ENCODE data around the gene PTPRM.

The PTPRM gene

DNA sequence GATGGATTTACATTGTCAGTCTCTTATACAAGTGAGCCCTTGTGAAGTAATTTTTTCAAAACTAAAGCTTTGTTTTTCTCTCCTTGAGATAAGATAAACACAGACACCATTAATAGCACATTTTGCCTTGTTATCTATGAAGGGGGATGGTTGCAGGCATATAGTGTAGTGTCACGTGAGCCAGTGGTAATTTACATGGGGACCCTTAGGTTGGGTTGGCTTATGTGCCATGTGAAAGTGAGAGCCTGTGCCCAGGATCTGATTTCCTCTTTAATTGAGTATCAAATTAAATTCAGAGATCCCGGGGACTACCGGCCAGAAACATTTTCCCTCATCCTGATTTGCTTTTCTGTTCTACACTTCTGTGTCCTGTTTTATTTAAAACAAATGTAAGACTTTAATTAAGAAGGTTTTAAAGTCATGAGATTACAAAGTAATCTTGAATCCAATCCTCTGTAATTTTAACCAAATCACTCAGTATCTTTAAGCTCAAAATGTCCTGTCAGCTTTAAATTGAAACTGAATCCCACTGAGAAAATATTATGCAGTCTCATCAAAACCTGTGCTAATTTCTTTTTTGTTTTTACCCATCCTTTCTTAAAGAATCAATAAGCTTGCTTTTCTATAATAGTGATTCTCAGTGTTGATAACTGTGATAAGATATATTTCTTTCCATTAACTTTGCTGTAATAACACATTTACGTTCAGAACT is 63.8 kb downstream of the PTPRM start:
- no peak for DNase-seq

- DNase-seq, result no peak
Measured at GRCh38 chr18:7632152-7633098, 65.3 kb downstream of the PTPRM start.

DNA sequence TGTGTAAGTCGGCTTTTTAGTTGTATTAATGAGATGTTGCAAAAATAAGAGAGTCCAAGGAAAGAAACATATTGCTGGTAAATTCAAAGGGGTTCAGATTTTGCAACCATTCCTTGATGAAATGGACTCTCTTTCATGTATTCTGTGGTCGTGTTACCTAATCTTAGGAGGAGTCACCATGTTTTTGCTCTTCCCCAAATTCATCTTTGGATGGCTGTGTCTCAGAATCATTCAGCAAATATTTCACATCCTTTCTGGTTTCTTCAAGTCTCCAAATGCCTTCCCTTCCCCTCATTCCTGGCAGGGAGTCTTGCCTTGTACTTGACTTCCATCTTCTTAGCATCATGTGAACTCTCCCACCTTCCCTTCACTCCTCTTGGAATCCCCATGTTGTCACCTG is 66.1 kb downstream of the PTPRM start:
- no peak for DNase-seq

- no peak for DNase-seq
Measured at GRCh38 chr18:7635948-7636347, 68.8 kb downstream of the PTPRM start.

- DNase-seq, result no peak
Measured at GRCh38 chr18:7637269-7637668, 70.2 kb downstream of the PTPRM start.

DNA sequence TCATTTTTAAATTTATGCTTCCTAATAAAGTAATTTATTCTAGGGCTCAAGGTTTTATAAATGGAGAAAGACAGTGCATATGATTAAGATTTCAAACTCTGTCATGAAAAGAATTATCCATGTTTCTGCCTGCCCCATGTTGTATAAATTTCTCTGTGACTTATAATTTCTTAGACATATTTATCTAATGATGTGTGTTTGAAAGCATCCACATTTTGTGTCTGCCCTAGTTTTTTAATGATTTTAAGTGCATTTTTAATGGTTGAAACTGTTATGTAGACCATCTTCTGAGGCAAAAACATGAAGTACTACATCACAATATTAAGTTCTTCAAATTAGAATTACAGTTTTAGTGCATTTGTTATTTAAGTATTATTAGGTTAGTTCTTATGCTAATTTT is 71.2 kb downstream of the PTPRM start:
- DNase-seq, result no peak

GRCh38 chr18:7641813-7642212 is 74.7 kb downstream of the PTPRM start:
- DNase-seq, result no peak

- no peak for DNase-seq
Measured at GRCh38 chr18:7642331-7642890, 75.3 kb downstream of the PTPRM start.

DNA sequence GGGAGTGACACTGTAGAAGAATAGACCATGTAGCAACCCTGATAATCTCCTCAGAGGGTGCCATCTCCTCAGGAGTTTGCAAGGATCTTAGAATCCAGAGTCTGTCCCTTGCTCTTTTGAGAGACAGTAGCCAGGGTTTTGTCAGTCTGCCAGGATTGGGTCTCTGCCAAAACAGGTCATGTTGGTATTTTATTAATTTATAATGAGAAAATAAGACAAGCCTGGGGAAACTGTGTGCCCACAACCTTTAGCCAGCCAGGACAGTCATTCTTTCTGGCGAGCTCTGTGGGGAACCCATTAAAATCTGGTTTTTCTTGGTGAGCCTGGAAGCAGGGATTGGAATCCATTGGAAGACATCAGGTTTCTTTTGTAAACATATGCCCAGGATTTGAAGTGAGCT is 78.6 kb downstream of the PTPRM start:
- no peak for DNase-seq

DNA sequence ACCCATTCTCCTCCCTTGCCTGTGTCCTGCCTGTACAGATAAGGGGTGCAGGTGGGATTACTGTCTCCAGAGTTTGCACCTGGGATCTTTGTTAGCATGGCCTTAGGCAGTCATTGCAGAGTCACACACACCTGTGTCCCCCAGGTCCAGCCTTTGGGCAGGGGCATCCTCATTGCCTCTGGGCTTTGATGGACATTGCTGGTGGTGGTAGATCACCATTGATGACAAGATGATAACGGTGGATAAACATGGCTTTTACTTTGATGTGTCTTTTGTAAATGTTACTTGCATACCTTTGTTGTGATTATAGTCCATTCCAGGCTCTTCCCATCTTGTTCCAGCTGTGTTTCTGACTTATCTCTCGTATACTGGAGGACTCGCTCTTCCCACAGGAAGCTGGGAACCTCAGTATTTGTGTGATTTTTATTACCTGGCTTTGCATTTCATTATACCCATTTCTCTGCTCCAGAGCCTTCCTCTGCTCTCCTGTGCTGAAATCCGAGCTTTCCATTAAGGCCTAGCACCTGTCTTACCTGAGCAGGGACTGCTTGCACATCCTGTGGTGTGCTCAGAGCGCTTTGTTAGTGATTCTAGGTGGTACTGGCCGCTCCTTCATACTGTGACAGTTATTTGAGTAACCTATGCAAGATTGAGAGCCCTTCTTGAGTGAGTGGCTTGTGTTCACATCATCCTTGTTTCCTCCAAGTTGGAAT is 79.2 kb downstream of the PTPRM start:
- DNase-seq, result no peak

- no peak for DNase-seq
Measured at GRCh38 chr18:7647500-7647899, 80.4 kb downstream of the PTPRM start.

GRCh38 chr18:7657050-7657449 is 89.9 kb downstream of the PTPRM start:
- no peak for DNase-seq

DNA sequence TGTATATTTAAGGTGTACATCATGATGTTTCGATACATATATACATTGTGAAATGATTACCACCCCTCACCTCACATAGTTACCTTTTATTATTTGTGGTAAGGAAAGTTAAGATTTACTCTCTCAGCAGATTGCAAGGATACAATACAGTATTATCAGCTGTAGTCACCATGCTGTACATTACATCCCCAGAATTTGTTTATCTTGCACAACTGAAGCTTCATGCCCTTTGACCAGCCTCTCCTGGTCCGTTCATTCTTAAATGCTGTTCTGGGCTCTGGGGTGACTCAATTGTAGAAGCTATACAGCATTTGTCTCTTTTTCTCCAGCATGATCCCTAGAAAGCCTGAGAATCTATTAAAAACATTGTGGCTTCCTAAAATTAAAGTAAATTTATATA is 90.8 kb downstream of the PTPRM start:
- no peak for DNase-seq

DNA sequence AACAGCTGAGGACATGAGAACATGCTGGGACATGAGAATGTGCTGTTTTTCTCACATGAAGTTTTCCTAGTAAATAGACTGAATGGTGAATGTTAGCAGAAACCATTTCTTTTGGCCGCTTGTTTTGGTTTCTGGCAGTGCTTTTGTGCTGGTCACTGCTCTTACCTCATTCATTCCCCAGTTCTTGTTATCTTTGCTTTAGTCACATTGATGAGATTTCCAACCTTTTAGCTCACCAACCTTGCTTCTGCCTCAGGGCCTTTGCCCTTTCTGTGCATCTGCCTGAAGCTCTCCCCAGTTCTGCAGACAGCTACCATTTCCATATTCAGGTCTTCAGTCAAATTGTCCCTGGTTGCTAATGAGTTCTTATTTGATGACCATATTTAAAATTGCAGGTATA is 91.6 kb downstream of the PTPRM start:
- DNase-seq, result no peak

DNA sequence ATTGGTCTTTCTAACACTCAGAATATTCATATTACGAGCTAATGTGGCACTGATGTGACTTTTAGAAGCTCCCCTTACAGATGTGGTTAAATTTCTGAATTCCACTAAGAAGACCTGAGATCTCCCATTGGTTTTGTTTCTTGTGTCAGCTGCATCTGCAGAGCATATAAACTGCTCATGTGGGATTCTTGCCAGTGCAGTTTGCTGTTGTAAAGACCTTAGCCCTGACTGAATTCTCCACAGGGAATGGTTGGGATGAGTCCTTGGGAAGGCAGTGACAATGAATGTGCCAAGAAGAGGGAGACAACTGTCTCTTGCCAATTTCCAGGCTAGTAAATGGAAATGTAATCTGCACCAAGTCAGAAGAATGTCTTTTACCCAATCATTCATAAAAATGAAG is 94.1 kb downstream of the PTPRM start:
- DNase-seq, result no peak

- DNase-seq, result no peak
Measured at GRCh38 chr18:7662866-7663265, 95.8 kb downstream of the PTPRM start.

DNA sequence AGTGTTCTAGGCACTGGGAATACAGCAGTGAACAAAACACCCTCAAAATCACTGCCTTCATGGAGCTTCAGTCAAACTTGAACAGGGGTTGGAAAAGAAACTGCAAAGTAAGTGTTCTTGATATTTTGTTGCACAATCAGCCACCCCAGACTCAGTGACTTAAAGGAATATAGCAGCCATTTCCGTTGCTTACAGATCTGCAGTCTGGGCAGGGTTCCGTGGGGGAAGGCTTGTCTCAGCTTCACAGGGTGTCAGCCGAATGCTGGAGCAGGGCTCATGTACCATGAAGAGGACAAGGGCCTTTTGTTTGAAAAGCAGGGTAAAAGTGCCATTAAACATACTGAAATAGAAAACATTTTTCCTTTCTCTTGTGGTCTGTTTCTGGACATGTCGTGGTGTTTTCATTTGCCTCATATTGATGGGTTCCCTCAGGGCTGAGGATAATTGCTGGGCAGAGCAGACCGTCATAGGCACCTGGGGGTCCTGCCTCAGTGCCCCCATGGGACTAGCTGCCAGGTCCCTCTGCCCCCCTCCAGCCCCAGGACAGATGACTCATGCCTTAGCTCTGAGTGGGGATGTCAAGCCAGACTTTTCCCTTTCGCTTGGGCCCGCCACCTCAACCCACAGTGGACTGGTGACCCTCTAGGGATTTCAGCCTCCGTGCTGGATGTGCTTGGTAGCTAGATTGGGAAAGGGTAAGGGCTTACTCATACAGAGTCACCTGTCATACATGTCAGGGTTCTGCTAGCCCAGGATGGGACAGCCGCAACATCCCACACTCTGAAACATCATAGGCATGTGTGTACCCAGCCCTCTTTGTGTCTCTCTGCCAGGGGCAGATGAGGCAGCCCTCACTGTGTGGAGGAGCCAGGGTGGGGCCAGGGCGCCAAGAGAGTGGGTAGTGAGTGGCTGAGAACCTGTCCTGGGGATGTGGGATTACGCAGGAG is 96.5 kb downstream of the PTPRM start:
- DNase-seq, result no peak

DNA sequence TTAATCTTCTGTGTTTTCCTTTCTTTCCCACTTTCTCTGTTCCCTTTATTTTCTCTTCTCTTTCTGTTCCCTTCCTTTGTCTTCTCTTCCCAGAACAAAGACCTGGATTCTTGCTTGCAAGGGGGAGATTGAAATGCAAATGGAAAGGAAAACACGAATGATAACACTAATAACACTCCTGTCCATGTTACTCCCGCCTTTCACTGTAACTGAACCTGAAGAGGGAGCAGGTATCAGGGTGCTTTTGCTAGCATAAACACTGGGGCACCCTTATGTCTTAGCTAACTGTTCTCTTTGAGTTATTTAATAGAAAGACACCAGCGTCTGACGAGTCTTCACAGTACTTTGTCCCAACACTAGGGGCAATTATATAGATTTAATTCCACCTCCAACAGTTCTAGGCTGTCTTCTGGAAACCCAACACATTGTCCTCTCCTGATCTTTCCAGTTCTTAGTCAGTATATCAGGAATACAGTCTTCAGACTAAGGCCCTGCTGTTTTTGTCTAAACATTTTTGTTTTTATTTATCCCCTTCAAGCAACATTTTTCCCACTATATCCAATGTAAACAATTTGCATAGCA is 99.2 kb downstream of the PTPRM start:
- DNase-seq, result no peak

- no peak for DNase-seq
Measured at GRCh38 chr18:7668392-7668791, 101.3 kb downstream of the PTPRM start.

DNA sequence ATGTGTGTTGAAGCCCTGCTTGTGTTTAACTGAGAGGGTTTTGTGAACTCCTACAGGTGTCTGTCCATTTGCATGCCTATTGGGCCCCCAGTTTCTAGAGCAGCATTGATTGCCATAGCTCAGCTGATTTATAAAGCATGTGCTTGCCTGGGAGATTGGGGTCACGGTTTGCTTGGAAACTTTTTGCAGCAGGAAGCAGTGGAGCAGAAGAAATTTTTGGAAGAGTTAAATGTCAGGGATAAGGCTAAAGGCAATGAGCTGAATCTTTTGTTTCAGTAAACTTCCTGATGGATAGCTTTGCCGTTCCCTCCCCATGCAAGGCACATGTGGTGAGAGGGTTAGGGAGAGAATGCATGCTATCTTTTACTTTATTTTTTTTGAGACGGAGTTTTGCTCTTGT is 102.2 kb downstream of the PTPRM start:
- no peak for DNase-seq

DNA sequence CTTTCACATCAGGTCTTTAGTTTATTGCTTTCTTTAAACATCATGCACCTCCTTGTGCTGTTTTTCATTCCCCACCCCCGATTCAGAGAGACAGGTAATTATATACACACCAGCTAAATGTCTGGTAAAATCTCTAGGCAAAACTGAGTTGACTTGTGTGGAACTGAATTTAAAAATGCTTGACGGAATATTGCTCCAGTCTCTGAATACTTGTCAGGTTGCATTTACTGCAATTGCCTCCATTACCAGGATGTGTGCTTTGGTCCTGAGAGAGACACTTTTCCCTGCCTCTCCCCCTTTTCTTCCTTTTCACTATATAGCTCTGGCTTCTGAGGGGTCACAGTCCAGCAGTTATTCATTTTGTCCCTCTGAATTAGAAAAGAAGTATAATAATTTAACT is 104.0 kb downstream of the PTPRM start:
- no peak for DNase-seq
